Activated CD8-positive, alpha-beta memory T cell treated with anti-CD3 and anti-CD28 coated beads, Interleukin-2, amount 50 U/mL, for 1 hour (primary cell): ENCODE measurements around the gene SUMF1.

ENCODE experiments used
- DNase-seq: peaks from one replicate; pipeline ENCODE4 v3.0.0-alpha.2; 2020; ENCODE audit errors: extremely low read depth

The SUMF1 gene

DNA sequence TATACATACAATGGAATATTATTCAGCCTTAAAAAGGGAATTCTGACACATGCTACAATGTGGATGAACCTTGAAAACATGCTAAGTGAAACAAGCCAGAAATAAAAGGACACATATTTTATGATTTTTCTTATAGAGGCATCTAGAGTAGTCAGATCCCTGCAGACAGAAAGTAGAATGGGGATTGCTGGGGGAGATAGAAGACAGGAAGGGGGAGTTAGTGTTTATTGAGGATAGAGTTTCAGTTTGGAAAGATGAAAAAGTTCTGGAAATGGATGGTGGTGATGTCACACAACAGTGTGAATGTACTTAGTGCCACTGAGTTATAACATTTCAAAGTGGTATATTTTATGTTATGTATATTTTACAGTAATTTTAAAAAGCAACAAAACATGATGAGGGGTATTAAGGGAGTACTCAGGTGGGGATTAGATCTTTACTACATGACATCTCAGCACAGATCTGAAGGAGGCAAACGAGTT is 30.8 kb upstream of the SUMF1 start:
- DNase-seq = no peak

DNA sequence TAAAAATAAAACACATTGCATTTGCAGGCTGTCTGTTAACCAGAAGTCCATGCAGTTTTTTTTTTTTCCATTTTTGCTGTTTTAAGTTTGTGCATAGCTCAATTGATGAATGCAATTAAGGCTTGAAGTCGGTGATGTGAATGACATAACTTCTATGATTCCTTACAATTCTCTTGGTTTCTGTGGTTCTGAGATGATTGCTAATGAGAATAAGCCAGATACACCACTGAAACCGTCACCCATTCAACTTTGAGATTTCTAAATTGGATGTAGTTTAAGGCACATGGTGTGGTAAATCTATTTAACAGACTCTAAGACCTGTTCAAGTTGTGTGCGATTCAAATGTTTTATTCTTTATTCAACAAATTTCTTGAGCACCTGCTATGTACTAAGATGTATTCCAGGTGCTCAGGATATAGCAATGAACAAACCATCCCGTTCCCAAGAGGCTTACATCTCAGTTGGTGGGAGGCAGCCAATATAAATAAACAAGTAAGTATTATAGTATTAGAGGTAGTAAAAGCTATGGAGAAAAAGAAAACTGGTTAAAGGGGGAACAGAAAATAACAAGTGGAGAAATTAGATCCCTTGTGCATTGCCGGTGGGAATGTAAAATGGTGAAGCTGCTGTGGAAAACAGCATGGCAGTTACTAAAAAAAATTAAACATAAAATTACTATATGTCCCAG is 30.1 kb upstream of the SUMF1 start:
- DNase-seq = no peak

DNA sequence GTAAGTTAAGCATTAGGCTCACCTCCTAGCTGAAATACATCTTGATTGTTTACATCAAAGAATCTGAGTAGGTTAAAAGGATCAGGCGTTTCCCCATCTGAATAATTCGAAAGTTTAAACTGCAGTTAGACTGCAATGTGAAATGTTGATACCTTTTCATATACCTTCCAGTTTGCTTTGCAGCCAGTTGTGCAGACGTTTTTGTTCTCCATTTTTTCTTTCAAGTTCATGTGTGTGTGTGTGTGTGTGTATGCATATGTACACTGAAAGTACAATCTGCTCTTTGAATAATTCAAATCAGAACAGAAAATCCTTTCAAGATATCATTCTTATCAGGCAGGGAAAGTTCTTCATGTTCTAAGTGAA is 29.0 kb upstream of the SUMF1 start:
- DNase-seq = no peak

DNA sequence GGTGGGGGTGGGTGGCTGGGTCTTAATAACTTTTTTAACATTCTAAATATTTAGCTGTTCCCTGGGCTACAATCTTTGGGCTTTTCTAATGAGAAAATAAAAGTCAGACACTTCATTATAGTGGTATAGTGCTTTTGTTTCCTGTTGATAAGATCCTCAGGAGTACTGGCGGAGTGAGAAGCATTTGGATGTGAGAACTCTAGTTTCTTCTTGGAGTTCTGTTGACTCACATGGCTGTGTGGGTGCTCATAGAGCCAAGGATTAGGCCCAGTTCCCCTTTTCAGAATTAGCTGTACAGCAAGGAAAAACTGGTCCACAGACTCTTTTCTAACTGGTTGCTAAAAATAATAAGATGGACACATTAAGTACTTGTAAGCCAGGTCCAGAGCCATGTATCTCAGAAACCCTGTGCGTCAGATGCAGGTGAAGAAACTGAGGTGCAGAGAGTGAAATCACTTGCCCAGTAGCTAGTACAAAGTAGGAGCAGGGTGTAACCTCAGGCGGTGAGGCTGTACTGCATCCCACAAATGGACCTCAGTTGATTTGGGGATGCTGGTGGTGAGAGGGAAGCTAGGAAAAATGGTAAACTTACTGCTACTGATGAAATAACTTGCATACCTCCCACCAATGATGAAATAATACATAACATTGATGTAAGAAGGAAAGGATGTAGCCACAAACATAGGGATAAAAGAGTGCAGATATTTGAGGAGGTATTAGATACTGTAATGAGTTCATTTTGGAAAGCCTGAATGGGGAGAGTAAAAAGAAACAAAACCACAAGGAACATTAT is 28.4 kb upstream of the SUMF1 start:
- DNase-seq = no peak

DNA sequence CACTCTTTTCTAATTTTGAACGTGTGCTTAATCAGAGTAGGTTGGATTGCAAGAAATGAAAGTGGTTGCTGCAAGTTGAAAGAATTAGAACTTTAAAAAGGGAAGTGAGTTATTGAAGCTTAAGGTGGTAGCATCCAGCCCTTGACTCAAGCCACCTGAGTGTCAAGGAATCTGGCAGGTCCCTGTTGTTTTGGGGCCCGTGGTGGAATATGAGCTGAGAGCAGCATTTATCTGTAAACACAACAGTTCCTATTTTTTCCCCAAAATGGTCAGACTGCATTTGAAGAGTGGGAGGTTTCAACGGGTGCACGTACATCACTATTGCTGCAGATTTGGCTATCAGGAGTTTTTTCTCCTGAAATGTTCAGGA is 27.8 kb upstream of the SUMF1 start:
- DNase-seq = no peak

DNA sequence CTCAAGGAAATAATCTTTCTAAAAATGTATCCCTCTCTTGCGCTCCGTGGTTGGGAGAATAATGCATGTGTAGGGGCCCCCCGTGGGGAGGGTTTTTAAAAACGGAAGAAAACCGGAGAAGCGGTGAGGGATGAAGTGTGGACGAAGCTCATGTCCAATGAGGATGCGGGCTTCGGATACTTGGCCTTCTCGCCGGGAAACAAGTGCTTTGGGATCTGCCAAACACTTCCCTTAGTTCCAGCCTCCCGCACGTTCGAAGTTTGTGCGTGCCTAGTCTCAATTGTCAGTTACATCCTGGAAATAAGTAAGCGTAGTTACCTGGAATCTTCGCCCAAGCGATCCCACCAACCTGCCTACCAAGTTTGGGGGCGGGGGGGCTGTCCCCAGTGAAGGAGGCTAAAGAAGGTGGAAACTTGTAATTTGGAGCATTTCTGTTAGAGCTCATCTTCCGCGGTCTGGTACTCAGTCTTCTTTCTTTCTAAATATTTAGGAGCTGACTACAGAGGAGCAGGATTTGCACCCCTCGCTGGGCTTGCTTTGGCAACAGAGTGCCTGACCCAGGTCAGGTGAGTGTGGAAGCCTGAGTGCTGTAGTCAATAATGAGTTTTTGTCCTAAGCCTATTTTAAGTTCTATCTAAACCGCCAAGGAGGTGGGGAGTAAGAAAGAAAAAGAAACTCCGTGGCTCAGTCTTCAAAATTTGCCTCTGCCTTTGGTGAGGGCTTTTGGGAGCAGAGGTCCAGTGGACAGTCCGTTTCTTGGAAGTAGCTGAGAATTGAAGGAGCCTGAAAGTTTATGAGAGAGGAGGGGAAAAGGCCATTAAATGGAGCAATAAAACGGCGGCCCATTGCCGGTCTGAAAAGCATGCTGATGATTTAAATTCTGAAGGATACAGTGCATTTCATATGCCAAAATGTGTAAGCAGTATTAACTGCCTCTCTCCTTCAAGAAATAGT is 27.1 kb upstream of the SUMF1 start:
- DNase-seq = no peak

DNA sequence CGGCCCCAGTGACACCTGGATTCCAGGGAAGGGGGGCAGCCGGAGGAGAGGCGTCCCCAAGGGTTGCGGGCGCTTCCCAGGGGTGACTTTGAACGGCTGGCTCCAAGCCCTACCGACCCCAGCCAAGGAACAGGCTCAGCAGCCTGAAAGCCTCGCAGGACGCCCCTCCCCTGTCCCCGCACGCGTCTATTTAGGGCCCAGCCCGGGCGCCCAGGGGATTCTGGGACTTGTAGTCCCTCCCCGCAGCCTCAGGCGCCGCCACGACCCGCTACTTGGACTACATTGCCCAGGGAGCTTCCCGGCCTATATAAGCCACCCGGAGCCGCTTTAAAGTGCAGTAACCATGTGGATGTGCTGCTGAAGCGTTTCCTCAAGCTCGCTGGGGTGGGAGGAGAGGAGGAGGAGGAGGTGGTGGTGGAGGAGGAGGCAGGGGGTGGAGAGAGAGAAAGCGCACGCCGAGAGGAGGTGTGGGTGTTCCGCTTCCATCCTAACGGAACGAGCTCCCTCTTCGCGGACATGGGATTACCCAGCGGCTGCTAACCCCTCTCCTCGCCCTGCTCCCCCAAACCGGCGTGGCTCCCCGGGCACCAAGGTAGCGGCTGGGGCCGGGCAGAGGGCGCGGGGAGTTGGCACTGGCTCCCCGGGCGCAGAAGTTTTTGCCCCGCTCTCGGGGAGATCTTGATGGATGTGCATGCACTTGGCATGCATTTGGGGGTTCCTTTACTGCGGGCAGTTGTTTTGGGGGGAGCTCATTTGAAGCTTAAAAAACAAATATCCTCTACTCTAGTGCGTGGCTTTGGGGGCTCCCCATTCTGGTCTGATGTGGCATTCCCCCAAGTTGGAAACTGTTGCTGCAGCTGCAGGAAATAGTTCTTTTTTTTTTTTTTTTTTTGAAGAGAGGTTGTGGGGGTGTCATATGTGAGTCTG is 26.2 kb upstream of the SUMF1 start, which contains the start of gene ITPR1:
Gene ITPR1 (plus strand): TSS at position 335 of the 927 bp plus-strand sequence. CDS start 23,144 bp downstream, outside the sequence.
- peak; percentile 100 for DNase-seq

DNA sequence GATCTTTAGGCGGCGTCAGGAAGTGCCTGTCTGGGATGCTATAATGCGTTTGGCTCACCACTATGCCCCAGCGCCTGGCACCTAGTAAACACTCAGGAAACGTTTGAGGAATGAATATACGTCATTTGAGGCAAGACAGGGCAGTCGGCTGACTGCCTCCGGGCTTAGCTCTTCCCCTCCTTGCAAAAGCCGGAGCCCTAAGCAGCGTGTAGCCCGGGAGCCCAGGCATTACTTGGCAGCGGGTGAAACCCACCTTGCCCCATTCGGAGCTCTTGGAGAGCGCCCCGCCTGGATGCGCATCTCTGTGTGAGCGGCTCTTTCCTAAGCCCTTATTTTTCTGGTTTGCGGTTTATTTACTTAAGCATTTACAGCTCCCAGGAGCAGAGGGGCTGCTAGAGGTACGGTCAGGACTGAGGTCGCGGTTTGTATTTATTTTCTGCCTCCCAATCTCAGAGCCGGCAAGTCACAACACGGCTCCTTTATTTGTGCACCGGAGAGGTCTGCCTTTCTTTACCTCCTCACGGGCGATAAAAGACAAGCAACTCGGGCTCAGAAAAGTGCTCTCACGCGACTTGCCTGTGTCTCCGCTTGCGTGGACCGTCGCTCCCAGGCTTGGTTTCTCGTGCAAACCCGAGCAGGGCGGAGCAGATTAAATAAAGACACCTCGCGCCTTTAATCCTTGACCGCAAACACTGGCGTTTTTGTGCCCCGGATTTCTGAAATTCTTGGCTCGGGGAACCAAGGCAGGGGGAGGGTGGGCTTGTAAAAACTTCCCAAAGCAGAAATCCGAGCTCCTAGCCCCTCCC is 25.3 kb upstream of the SUMF1 start:
- DNase-seq = peak; percentile 32

DNA sequence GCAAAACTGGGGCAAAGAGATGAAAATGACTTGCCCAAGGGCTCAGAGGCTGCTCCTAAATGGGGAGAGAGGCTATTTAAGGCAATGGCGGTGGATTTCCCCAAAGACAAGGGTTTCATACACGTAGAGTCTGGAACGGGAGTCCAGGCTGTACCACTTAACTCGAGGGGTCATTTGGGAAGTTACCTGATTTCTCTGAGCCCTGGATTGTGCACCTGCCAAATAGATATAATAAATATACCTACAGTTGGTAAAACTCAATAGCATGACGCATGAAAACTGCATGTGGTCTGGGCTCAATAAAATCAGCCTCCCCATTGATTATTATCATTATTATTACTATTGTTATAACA is 24.8 kb upstream of the SUMF1 start:
- DNase-seq = no peak

DNA sequence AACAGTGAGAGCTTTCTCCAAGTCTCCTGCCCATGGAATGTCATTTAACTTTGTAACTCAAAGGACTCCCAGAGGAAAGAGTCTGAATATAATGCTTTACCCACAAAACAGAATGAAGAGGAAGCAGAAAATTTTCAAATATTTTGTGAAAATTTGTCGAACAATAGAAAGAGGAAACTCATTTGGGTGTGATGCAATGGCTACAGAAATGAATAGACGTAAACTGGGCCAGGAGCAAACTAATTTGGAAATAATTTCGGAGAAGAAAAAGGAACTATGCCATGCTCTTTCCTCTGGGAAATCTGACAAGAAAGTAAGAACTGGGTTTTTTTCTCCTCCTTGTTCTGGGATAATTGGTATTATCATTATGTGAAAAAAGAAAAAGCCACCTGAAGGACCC is 11.2 kb upstream of the SUMF1 start:
- DNase-seq = no peak

DNA sequence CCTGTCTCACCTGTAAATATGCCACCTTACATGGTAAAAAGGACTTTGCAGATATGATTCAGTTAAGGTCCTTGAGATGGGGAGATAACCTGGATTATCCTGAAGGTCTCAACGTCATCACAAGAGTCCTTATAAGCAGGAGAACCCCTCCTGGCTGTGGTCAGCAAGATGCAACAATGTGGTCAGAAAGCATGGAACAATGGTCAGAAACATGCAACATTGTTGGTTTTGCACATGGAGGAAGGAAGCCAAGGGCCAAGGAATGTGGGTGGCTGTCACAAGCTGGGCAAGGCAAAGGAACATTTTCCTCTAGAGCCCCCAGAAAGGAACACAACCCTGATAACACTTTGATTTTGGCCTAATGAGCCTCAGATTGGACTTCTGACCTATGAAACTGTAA is 9.4 kb upstream of the SUMF1 start:
- DNase-seq = no peak

DNA sequence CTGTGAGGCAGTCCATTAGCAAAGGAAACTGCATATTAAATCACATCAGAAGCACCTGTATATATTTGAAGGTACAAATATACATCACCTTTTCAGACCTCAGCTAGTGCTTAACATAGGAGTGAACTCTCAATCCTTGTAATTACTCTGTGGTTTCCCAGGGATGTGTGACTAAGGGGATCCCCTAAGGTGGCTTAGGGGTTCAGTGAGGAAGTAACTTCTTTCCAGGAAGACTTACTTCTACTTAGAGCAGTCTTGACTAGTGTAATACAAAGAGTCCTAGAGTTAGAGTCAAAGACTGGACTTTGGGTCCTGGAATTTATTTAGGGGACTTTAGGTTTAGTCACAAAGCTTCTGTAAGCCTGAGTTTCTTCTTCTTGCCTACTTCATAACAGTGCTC is 8.7 kb upstream of the SUMF1 start:
- DNase-seq = no peak

DNA sequence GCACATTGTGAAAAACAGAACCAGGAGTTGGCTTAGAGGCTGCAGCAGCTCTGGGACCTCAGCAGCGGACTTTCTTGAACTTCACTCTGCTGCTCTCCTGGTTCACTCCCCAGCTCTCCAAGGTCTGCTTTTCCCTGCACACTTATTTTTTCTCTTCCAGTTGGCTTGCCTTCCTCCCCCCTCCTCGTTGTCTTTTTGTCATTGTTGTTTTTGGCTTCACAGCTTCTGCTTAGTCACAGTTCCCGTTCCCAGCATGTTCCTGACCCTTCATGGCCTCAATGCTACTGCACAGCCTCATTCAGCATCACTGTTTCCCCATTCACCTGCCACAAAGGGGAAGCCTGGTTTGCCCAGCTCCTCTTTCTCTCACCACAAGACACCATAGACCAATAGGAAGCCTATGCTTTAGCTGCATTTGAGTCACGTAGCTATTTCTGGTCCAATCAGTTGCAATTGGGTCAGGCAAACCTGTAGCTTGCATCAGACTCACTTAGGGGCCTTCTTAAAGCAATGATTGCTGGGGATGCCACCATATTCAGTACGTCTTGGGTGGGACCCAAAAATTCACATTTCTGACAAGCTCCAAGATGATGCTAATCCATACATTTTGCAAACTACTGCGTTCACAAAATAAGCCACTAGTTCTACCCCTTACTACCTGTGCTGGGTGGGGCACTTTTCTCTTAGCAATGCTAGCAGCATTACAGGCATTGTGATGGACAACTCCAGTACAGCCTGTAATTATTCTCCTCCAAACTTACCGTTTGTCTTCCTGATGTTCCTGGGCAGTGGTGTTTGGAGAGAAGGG is 7.8 kb upstream of the SUMF1 start:
- no peak for DNase-seq

DNA sequence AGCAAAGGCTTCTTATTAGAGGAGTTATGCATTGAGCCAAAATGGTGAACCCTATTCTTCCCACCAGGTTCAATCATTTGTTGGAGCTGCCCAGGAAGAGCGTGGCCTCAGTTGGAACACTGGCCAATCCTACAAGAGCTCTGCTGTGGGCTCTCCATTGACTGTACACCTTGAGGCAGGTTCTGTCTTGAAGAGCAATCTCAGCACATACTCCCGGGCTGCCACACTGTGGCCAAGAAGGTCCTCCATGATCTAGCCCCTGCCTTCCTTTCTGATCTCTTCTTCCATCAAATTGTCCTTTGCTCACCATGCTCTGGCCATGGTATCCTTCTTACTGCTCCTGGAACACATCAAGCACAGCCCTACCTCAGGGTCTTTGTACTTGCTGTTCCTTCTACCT is 5.7 kb upstream of the SUMF1 start:
- no peak for DNase-seq

DNA sequence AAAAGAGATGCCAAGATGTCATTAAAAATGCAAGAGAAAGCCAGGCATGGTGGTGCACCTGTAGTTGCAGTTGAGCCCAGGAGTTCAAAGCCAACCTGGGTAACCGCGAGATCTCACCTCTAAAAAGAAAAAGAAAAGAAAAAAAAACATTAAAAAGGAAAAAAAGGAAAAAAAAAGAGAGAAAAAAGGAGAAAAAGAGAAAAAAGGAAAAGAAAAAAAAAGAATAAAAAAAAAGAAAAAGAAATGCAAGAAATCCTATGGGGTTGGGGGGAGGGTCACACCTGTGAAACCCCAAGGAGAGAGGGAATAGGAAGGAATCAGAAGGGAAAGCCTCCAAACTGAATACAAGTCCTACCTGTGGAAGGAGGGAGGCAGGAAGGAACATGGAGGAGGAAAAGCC is 5.2 kb upstream of the SUMF1 start:
- no peak for DNase-seq

DNA sequence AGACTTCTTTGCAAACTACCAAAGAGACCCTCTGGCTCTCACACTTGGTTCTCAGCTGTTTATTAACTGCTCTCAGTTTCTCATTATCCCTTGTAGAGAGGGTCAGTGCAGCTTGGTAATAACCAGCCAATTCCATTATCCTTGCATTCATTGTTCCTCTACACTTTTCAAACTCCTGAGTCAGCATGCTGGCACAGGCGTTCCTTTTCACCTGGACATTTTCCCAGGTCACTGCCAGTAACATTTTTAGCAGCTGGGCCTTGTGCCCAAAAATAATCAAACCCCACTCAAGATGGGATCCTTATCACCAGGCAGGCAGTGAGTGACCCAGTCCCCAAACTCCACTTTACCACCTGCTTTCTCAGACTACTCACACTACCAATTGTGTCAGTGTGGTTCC is 4.8 kb upstream of the SUMF1 start:
- DNase-seq = no peak

DNA sequence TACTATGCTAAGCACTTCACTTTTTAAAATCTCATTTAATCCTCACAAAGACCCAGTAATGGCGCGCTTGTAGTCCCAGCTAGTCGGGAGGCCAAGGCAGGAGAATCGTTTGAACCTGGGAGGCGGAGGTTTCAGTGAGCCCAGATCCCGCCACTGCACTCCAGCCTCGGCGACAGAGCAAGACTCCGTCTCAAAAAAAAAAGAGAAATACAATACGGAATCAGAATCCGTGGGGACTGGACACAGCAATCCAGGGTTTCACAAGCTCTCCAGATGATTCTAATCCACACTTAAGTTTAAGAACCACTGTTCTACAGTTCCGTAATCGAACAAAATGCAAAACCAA is 426 bp upstream of the SUMF1 start:
- no peak for DNase-seq

DNA sequence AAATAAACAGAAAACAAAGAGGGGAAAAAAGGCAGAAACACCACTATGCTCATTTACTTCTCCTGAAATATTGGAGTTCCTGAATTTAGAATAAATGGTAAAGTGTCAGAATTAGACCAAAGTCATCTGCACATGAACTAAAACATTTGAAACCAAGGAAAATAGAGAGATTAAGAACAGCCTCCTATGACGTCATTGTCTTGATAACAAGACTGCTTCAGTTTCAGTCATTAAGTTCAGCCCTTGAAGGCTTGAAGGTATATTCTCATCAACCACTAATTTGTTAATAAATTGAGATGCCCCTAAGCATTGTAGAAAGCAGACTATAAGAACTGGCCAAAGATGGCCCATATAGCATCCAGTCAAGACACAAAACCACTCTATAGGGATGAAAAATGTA is 2.5 kb downstream of the SUMF1 start:
- DNase-seq = no peak

DNA sequence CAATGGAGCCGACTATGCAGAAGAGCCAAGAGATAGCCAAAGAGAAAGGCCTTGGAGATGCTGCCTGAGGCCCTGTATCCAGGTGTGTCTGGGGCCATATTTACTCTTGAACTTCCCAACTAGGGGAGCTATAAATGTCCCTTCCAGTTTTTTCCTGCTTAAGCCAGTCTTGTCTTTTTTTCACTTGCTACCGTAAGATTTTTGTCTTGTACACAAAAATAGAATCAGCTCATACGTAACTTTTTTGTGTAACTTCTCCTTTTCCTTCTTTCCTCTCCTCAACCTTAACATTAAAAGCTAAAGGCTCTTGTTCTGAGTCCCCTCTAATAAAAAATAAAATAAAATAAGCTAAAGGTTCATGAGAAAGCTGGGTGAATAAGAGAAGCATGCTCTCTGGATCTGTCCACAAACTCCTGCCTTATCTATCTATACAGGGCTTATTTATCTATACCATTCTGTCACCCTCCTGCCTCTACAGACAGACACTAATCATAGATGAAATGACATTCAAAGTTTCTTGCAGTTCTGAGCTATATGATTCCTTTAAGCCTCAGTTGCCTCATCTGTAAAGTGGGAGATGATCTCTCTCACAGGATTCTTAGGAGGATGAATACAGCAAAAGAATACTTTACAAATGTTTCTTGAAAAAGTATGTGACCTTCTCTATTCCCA is 4.6 kb downstream of the SUMF1 start:
- no peak for DNase-seq
